HG03575 (cell line): ENCODE results near the gene MINAR1.

ENCODE experiments used
- ATAC-seq: cut with Tn5 transposase; IDR thresholded peaks from one replicate; pipeline ENCODE4 v1.9.1; 2021; ENCODE audit not compliant: unreplicated experiment, insufficient number of reproducible peaks, low FRiP score; ENCODE audit errors: extremely low read depth

Gene MINAR1

DNA sequence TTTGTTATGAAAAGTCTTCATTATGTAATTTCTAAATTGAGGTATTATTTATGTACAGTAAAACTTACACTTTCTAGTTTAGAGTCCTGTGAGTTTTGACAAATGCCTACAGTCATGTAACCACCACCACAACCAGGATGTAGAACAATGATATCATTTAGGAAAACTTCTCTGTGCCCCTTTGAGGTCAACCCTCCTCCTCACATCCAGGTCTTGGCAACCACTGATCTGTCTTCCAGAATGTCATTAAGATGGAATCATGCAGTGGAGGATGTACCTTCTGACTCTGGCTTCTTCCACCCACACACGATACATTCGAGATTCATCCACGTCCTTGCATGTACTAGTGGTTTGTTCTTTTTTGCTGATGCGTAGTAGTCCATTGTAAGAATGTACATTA lies 23.2 kb downstream of the MINAR1 start:
- ATAC-seq: no peak

DNA sequence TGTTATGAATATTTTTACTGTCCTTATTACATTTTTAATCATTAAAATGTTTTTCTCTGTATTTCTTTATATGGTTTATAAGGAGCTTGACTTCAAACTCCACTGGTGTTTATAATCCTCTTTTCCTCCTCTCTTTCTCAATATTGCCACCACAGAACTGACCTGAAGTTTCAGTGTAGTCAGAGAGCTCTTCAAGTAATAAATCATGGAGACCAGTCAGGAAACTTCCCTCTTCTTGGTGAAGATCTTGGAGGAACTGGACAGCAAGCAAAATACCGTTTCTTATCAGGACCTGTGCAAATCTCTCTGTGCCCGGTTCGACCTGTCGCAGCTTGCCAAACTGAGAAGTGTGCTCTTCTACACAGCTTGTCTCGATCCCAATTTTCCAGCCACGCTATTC lies 23.8 kb downstream of the MINAR1 start:
- no peak for ATAC-seq

GRCh38 chr15:79458491-79458890 lies 26.4 kb downstream of the MINAR1 start:
- no peak for ATAC-seq

- ATAC-seq: no peak
Measured at GRCh38 chr15:79459666-79460065, 27.5 kb downstream of the MINAR1 start.

GRCh38 chr15:79463043-79463780 lies 31.1 kb downstream of the MINAR1 start:
- no peak for ATAC-seq

DNA sequence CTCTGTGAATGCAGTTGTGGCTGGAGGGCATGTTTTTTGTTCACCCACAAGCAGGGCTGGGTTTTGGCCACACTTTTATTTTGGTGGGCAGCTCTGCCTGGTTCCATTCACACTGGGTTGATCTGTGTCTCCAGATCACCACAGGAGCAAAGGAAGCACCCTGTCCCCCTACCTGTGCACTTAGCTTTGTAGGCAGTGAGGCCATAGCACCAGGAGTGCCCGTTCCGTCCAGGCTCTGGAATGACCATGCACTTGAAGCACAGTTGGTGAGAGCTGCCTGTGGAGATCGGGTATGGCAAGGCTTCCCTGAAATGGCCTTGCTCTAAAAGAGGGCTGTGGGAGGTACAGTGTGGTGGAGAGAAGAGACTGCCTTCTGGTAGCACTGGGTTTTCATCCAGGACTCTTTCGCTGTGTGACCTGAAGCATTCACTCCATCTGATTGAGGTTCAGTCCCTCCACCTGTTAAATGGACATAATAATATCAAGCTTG lies 31.7 kb downstream of the MINAR1 start:
- ATAC-seq: no peak

DNA sequence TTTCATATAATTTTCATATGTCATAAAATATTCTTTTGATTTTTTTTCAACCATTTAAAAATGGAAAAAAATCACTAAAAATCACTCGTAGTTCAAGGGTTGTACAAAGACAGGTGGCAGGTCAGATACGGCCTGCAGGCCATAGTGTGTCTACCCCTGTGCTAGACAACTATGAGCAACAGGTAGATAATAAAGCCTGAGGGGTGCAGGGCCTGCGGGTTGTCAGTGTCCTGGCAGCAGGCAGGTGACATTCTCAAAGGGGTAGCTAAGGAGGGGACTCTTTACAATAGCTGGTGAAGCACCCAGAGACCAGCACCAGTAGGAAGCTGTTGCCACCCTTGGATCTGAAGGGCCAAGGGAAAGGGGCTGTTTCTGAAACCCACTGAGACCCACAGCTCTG lies 34.4 kb downstream of the MINAR1 start:
- ATAC-seq: no peak

GRCh38 chr15:79467865-79468586 lies 35.9 kb downstream of the MINAR1 start:
- ATAC-seq: no peak

GRCh38 chr15:79472446-79472845 lies 40.3 kb downstream of the MINAR1 start:
- ATAC-seq: no peak

GRCh38 chr15:79474252-79474651 lies 42.1 kb downstream of the MINAR1 start:
- ATAC-seq: no peak

DNA sequence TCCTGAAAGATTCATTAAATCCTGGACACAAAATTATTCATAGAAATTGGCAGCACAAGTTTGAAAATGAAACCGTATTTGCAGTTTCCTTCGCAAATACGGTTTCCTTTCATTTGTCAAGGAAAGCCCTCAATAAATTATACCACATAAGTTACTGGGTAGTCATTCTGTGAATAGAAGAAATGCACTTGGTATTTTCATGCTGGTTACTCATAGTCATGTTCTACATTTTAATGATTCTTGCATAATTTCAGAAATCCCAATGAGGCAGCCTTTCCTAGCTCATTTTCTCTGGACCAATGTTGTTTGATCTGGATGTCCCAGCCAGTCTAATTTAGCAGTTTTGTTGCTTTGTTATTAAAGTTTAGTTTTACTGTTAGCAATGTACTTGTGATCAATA lies 43.2 kb downstream of the MINAR1 start:
- ATAC-seq: no peak

DNA sequence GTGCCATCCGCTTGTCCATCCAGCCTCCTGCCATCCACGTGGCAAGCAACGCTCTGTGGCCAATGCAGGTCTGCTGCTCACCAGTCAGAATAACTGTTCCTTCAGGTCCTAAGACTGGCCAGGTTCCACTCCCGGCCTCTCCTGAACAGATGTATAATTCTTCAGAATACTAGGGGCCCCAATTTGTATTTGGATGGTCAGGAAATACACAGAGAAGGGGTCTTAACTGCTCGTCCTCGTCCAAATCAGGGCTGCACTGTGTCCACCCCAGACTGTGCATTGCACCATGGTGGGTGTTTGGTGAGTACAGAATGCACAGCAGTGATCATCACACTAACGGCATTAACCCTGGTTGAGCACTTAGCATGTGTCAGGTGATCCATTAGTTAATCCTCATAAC lies 46.0 kb downstream of the MINAR1 start:
- ATAC-seq: no peak

DNA sequence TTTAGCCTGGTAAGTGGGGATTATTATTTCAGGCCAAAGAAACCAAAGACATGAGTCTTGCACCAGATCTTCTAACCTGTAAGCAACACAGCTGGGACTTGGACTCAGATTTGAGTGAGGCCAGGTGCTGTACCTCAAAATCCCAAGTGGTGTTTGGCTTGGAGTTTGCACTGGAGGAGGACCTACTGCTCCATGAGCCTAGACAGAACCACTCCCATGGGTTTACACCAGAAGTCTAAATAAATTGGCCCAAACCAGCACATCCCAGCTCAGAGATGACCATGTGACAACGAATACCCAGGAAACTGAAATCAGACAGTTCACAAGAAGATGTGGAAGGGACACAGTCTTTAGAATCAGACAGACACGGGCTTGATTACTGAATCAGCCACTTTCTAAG lies 47.5 kb downstream of the MINAR1 start:
- no peak for ATAC-seq

DNA sequence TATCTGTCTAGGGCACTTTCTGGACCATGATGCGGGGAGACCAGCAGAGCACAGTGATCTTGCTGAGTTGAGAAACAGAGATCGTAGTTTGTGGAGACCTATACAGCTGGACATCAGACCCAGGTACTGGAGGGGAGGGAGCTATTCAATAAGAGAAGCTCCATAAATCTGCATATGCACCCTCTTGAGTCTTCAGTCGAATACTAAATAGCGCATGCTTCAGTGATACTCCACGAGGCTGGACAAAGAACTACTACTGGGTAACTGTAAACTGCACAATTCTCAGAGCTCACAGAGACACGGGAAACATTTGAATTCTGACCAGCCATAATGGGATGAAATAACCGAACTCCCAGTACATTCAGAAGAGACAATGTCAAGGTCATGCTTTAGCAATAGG lies 49.7 kb downstream of the MINAR1 start:
- ATAC-seq: no peak
